ENCODE results near the gene CASP10.

GRCh38 chr2:201270293-201271001, 87.5 kb downstream of the CASP10 start:
- TF ChIP-seq CTCF (IDR thresholded peaks at IDR 0.05) (no peak), EZH2 (IDR thresholded peaks at IDR 0.05; ENCODE audit: borderline replicate concordance, insufficient read depth, low read depth, low read length, poor library complexity, severe bottlenecking) (no peak)
